ENCODE results near the gene RNF38.

- TF ChIP-seq CTCF (IDR thresholded peaks at IDR 0.05 in 2 of 3, conservative IDR thresholded peaks at IDR 0.05 in 1 of 3; ENCODE audit: borderline replicate concordance in 1 of 3, insufficient read depth in 1 of 3, low read depth in 2 of 3, low read length in 2 of 3): no peak
- no peak for TF ChIP-seq FOSL1 (IDR thresholded peaks at IDR 0.05; ENCODE audit: low read depth)
- TF ChIP-seq POLR2A (IDR thresholded peaks at IDR 0.05; ENCODE audit: borderline replicate concordance, extremely low read depth, insufficient read depth, insufficient read length): no peak
- no peak for TF ChIP-seq ATF3 (IDR thresholded peaks at IDR 0.05)
- TF ChIP-seq YY1 (IDR thresholded peaks at IDR 0.05; ENCODE audit: extremely low read depth, insufficient replicate concordance, low read depth, low read length): no peak
- TF ChIP-seq MAX (IDR thresholded peaks at IDR 0.05): no peak
- TF ChIP-seq EZH2 (IDR thresholded peaks at IDR 0.05): no peak
- no peak for TF ChIP-seq ZBTB33 (IDR thresholded peaks at IDR 0.05; ENCODE audit: extremely low read depth, insufficient replicate concordance, low read length)
- no peak for TF ChIP-seq JUND (IDR thresholded peaks at IDR 0.05)
- TF ChIP-seq SP1 (IDR thresholded peaks at IDR 0.05; ENCODE audit: low read depth): no peak
- no peak for TF ChIP-seq CEBPB (IDR thresholded peaks at IDR 0.05; ENCODE audit: low read depth)
- no peak for TF ChIP-seq RAD21 (IDR thresholded peaks at IDR 0.05; ENCODE audit: low read depth)
These were observed 110.1 kb downstream of the RNF38 start for GRCh38 chr9:36289836-36290435.
